Measurements from ENCODE around the gene DDX31.

Gene DDX31

GRCh38 chr9:132637351-132637750, 32.4 kb downstream of the DDX31 start:
- no peak for DNase-seq (ENCODE audit: low read depth, low spot score)

GRCh38 chr9:132634327-132634726, 35.5 kb downstream of the DDX31 start:
- DNase-seq (ENCODE audit: low read depth, low spot score) = no peak

GRCh38 chr9:132632413-132633129, 37.2 kb downstream of the DDX31 start:
- no peak for DNase-seq (ENCODE audit: low read depth, low spot score)

- DNase-seq (ENCODE audit: low read depth, low spot score) = no peak
These were observed 38.1 kb downstream of the DDX31 start for GRCh38 chr9:132631685-132632084.

GRCh38 chr9:132631280-132631679, 38.5 kb downstream of the DDX31 start:
- no peak for DNase-seq (ENCODE audit: low read depth, low spot score)

GRCh38 chr9:132630811-132631210, 39.0 kb downstream of the DDX31 start:
- DNase-seq (ENCODE audit: low read depth, low spot score) = no peak

GRCh38 chr9:132630116-132630515, 39.7 kb downstream of the DDX31 start:
- no peak for DNase-seq (ENCODE audit: low read depth, low spot score)

- DNase-seq (ENCODE audit: low read depth, low spot score) = no peak
These were observed 41.0 kb downstream of the DDX31 start for GRCh38 chr9:132628746-132629145.

GRCh38 chr9:132627594-132627993, 42.2 kb downstream of the DDX31 start:
- DNase-seq (ENCODE audit: low read depth, low spot score) = no peak

GRCh38 chr9:132627106-132627505, 42.7 kb downstream of the DDX31 start:
- no peak for DNase-seq (ENCODE audit: low read depth, low spot score)

GRCh38 chr9:132626285-132626684, 43.5 kb downstream of the DDX31 start:
- DNase-seq (ENCODE audit: low read depth, low spot score) = no peak

GRCh38 chr9:132622159-132622558, 47.6 kb downstream of the DDX31 start:
- no peak for DNase-seq (ENCODE audit: low read depth, low spot score)

GRCh38 chr9:132616725-132617124, 53.1 kb downstream of the DDX31 start:
- no peak for DNase-seq (ENCODE audit: low read depth, low spot score)

- DNase-seq (ENCODE audit: low read depth, low spot score) = no peak
These were observed 54.0 kb downstream of the DDX31 start for GRCh38 chr9:132615774-132616173.

GRCh38 chr9:132614324-132614723, 55.5 kb downstream of the DDX31 start:
- DNase-seq (ENCODE audit: low read depth, low spot score) = no peak

GRCh38 chr9:132610661-132611060, 59.1 kb downstream of the DDX31 start:
- DNase-seq (ENCODE audit: low read depth, low spot score) = no peak

GRCh38 chr9:132609829-132610228, 60.0 kb downstream of the DDX31 start:
- DNase-seq (ENCODE audit: low read depth, low spot score) = no peak

- DNase-seq (ENCODE audit: low read depth, low spot score) = no peak
These were observed 60.6 kb downstream of the DDX31 start for GRCh38 chr9:132609184-132609583.

- no peak for DNase-seq (ENCODE audit: low read depth, low spot score)
These were observed 63.7 kb downstream of the DDX31 start for GRCh38 chr9:132606066-132606465.

GRCh38 chr9:132605387-132605786, 64.4 kb downstream of the DDX31 start:
- DNase-seq (ENCODE audit: low read depth, low spot score) = no peak

- no peak for DNase-seq (ENCODE audit: low read depth, low spot score)
These were observed 67.6 kb downstream of the DDX31 start for GRCh38 chr9:132602207-132602606.

- no peak for DNase-seq (ENCODE audit: low read depth, low spot score)
These were observed 69.3 kb downstream of the DDX31 start for GRCh38 chr9:132600326-132600984.

- DNase-seq (ENCODE audit: low read depth, low spot score) = no peak
These were observed 72.6 kb downstream of the DDX31 start for GRCh38 chr9:132597073-132597775.
